Astrocyte (in vitro differentiated cells and primary cell): Measurements from ENCODE around the gene IGFBP2. TPM values are rescaled to one million over a fixed set of nuclear protein-coding genes. Genes with fewer than 3 reads are reported as not detected.

ENCODE experiments used
- DNase-seq: peaks from one replicate; pipeline ENCODE4 v3.0.0-alpha.2; 2010; ENCODE audit warnings: low read depth
- FAIRE-seq: peaks from 2 replicates; lab custom pipeline; 2011; peaks lifted over from hg19 to GRCh38; lab: Jason Lieb, UNC
- H2AFZ ChIP-seq: 2 replicates; pipeline ENCODE4 v1.6.0; 2012; ENCODE audit warnings: low read depth, low read length, inconsistent platforms
- H3K27ac ChIP-seq: 2 replicates; pipeline ENCODE4 v1.5.1; 2011; ENCODE audit warnings: low read depth, low read length, inconsistent platforms
- H3K27me3 ChIP-seq: 2 replicates; pipeline ENCODE4 v1.6.0; 2011; ENCODE audit warnings: low read length, inconsistent platforms; ENCODE audit not compliant: insufficient read depth
- H3K36me3 ChIP-seq: 2 replicates; pipeline ENCODE4 v1.5.1; 2011; ENCODE audit warnings: low read length, inconsistent platforms; ENCODE audit not compliant: insufficient read depth
- H3K4me1 ChIP-seq: 2 replicates; pipeline ENCODE4 v1.5.1; 2011; ENCODE audit warnings: low read length, inconsistent platforms; ENCODE audit not compliant: insufficient read depth
- H3K4me2 ChIP-seq: 2 replicates; pipeline ENCODE4 v1.6.0; 2012; ENCODE audit warnings: low read length, inconsistent platforms
- H3K4me3 ChIP-seq: 2 replicates; pipeline ENCODE4 v1.5.1; 2011; ENCODE audit warnings: low read depth, mild to moderate bottlenecking, low read length, inconsistent platforms; ENCODE audit not compliant: insufficient read depth
- H3K79me2 ChIP-seq: 2 replicates; pipeline ENCODE4 v1.6.0; 2012; ENCODE audit warnings: mild to moderate bottlenecking, low read length, inconsistent platforms; ENCODE audit not compliant: insufficient read depth
- H3K9ac ChIP-seq: 2 replicates; pipeline ENCODE4 v1.6.0; 2012; ENCODE audit warnings: mild to moderate bottlenecking, low read length, inconsistent platforms
- H3K9me3 ChIP-seq: 2 replicates; pipeline ENCODE4 v1.5.1; 2012; ENCODE audit warnings: low read depth, mild to moderate bottlenecking, low read length, inconsistent platforms; ENCODE audit not compliant: insufficient read depth
- H4K20me1 ChIP-seq: 2 replicates; pipeline ENCODE4 v1.6.0; 2012; ENCODE audit warnings: low read length, inconsistent platforms; ENCODE audit not compliant: insufficient read depth
- H3K27ac Mint-ChIP-seq: one replicate; pipeline ENCODE4 v1.8.0; 2021; ENCODE audit warnings: mild to moderate bottlenecking, mixed read lengths; ENCODE audit not compliant: unreplicated experiment
- H3K27me3 Mint-ChIP-seq: one replicate; pipeline ENCODE4 v1.8.0; 2021; ENCODE audit warnings: low read depth, mixed read lengths; ENCODE audit not compliant: unreplicated experiment
- H3K36me3 Mint-ChIP-seq: one replicate; pipeline ENCODE4 v1.8.0; 2021; ENCODE audit warnings: low read depth, mixed read lengths; ENCODE audit not compliant: unreplicated experiment
- H3K4me1 Mint-ChIP-seq: one replicate; pipeline ENCODE4 v1.8.0; 2021; ENCODE audit warnings: low read depth, mixed read lengths; ENCODE audit not compliant: unreplicated experiment
- H3K4me3 Mint-ChIP-seq: one replicate; pipeline ENCODE4 v1.8.0; 2021; ENCODE audit warnings: mild to moderate bottlenecking, moderate library complexity, mixed read lengths; ENCODE audit not compliant: unreplicated experiment
- H3K9me3 Mint-ChIP-seq: one replicate; pipeline ENCODE4 v1.8.0; 2021; ENCODE audit warnings: mild to moderate bottlenecking, mixed read lengths; ENCODE audit not compliant: unreplicated experiment
- CTCF ChIP-seq: IDR thresholded peaks from 2 replicates; pipeline ENCODE4 v1.5.1; 2011; ENCODE audit warnings: low read depth, mild to moderate bottlenecking, inconsistent platforms, low read length, moderate library complexity; ENCODE audit not compliant: insufficient read depth
- EZH2 ChIP-seq: IDR thresholded peaks from 2 replicates; pipeline ENCODE4 v1.6.1; 2012; ENCODE audit warnings: mild to moderate bottlenecking, low read length, inconsistent platforms; ENCODE audit not compliant: insufficient read depth
- total RNA-seq: library from RNA; stranded (reverse); gene quantifications from 2 replicates; pipeline ENCODE4 v1.2.1, GENCODE V29; 2021

IGFBP2 gene
- total RNA-seq, 1 donor from 2014 or later, result 944 TPM

GRCh38 chr2:216690456-216690852 lies 57.2 kb downstream of the IGFBP2 start:
- Histone ChIP-seq H3K9me3 (no peaks in the 10 kb centered on the region), H3K4me2 (peak overlapping the region; percentile 65), H3K9ac (peak overlapping the region; percentile 23), H3K27ac (no peak overlapping the region), H2AFZ (no peak overlapping the region), H3K36me3 (peaks cover 11% of the 10 kb centered on the region), H4K20me1 (peaks cover 51% of the 10 kb centered on the region), H3K27me3 (no peaks in the 10 kb centered on the region), H3K4me3 (no peak overlapping the region), H3K4me1 (peaks cover 31% of the 10 kb centered on the region), H3K79me2 (peaks cover 63% of the 10 kb centered on the region)
- no peak for DNase-seq
- no peak overlapping the region for H3K27ac Mint-ChIP-seq
- H3K4me3 Mint-ChIP-seq, result peak overlapping the region; percentile 62
- H3K27me3 Mint-ChIP-seq, result no peaks in the 10 kb centered on the region
- peaks cover 4% of the 10 kb centered on the region for H3K36me3 Mint-ChIP-seq
- H3K9me3 Mint-ChIP-seq, result no peaks in the 10 kb centered on the region
- FAIRE-seq, result no peak
- TF ChIP-seq CTCF (no peak), EZH2 (no peak)
- H3K4me1 Mint-ChIP-seq, result peaks cover 31% of the 10 kb centered on the region

GRCh38 chr2:216690853-216691741 lies 57.9 kb downstream of the IGFBP2 start:
- peaks cover 45% of the 10 kb centered on the region for H4K20me1 ChIP-seq
- Mint-ChIP-seq H3K9me3 (no peaks in the 10 kb centered on the region), H3K4me1 (peaks cover 33% of the 10 kb centered on the region), H3K36me3 (peaks cover 4% of the 10 kb centered on the region), H3K27me3 (no peaks in the 10 kb centered on the region), H3K4me3 (peak overlapping the region; percentile 81), H3K27ac (peak overlapping the region; percentile 30)
- peak overlapping the region; percentile 74 for H3K9ac ChIP-seq
- H3K4me3 ChIP-seq, result peak overlapping the region; percentile 60
- H3K27me3 ChIP-seq, result no peaks in the 10 kb centered on the region
- FAIRE-seq (peak; percentile 47), DNase-seq (peak; percentile 78)
- H3K36me3 ChIP-seq, result peaks cover 8% of the 10 kb centered on the region
- peak overlapping the region; percentile 95 for H3K4me2 ChIP-seq
- peak overlapping the region; percentile 59 for H3K27ac ChIP-seq
- no peak for TF ChIP-seq EZH2
- TF ChIP-seq CTCF, result no peak
- H3K4me1 ChIP-seq, result peaks cover 37% of the 10 kb centered on the region
- peaks cover 61% of the 10 kb centered on the region for H3K79me2 ChIP-seq
- H2AFZ ChIP-seq, result peak overlapping the region; percentile 46
- H3K9me3 ChIP-seq, result no peaks in the 10 kb centered on the region
